GM18951 (cell line): ENCODE data around the gene KRTAP5-1.

ENCODE experiments used
- POLR2A ChIP-seq: IDR thresholded peaks from 4 replicates; pipeline ENCODE4 v1.6.1; 2011; ENCODE audit warnings: mild to moderate bottlenecking; ENCODE audit not compliant: insufficient read length, insufficient read depth; ENCODE audit errors: extremely low read depth
- in situ Hi-C: fragments of 300-500 bp; cut with MboI; formaldehyde crosslinking; loops from one replicate; pipeline ENCODE4 v1.12.0; 2022; ENCODE audit warnings: low sequenced_read_pairs, mixed read lengths, inconsistent platforms; ENCODE audit not compliant: unreplicated experiment

The KRTAP5-1 gene

DNA sequence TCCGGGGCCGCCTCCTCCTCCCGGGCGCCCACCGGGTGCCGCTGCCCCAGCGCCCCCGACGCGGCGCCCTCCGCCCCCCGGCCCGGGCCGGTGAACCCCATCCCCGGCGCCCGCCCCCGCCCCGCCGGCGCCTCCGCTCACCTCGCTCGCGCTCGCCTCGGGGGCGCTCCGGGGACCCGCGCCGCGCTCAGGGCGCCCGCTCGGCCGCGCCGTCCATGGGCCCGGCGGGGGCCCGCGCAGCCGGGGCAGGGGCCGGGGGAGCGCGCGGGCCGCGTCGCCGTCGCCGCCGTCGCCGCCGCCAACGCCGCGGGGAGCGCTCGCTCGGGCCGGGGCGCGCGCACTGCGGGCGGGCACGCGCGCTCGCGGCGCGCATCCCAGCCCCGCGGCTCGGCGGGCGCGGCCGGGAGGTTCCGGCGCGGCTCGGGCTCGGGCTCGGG is 13.3 kb downstream of the KRTAP5-1 start:
- no peak for TF ChIP-seq POLR2A
- in situ Hi-C loops, result no loop called here

DNA sequence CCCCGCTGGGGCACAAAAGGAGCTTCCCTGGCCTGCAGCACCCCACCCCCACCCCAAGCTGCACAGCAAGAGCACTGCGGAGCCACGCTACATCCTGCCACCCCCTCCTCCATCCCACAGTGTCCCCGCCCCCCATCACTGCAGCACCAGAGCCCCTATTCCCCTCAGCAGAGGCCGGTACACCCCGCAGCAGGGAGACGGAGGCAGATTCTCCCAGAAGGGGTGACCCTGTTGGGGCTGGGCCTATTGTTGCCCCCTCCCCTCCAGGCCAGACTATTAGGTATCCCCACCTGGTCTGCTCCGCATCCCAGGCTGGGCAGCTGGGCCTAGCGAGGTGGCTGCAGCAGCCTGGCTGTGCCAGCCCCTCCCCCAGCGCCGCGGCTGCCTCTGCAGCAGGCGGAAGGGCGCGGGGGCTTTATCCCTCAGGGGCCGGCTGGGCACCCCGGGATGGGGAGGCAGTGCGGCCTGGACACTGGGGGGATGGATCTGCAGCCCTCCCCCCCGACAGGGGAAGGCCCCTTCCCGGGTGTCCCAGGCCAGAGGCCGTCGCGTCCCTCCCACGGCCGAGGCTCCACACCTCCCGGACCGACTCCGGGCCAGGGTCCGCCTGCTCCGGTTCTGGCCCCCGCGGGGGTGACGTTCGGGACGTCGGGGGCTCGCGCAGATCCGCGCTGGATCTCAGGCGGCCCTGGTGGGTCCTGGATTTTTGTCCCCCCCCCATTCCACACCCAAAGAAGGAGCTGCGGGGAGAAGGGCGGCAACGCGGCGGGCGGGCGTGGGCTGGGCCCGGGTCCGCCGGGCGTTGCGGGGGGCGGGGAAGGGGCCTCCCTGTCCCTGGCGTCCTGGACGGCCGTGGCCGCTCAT is 14.0 kb downstream of the KRTAP5-1 start:
- no peak for TF ChIP-seq POLR2A
- in situ Hi-C loops, result no loop called here

DNA sequence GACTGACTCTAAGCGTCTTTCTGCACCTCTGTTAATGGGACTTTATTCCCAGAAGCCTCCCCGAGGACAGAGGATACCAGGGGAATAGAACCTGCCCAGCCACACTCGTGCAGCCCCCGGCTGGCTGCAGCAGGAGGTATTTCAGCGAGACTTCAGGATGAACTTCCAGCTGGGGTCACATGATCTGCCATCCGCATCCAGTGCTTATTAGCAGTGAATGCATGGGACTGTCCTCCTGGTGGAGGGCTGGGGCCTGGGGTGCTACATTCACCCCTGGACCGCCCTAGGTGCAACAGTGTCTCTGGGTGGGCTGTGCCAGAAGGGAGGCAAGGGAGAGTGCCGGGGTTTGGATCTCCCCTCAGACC is 14.6 kb downstream of the KRTAP5-1 start:
- in situ Hi-C loops, result no loop called here
- no peak for TF ChIP-seq POLR2A

- in situ Hi-C loops, result no loop called here
- no peak for TF ChIP-seq POLR2A
Observed at GRCh38 chr11:1570001-1570453, 15.1 kb downstream of the KRTAP5-1 start.

- no peak for TF ChIP-seq POLR2A
- in situ Hi-C loops, result no loop called here
Observed at GRCh38 chr11:1569251-1569780, 15.8 kb downstream of the KRTAP5-1 start.

GRCh38 chr11:1568441-1568911 is 16.6 kb downstream of the KRTAP5-1 start:
- in situ Hi-C loops, result no loop called here
- TF ChIP-seq POLR2A, result no peak

DNA sequence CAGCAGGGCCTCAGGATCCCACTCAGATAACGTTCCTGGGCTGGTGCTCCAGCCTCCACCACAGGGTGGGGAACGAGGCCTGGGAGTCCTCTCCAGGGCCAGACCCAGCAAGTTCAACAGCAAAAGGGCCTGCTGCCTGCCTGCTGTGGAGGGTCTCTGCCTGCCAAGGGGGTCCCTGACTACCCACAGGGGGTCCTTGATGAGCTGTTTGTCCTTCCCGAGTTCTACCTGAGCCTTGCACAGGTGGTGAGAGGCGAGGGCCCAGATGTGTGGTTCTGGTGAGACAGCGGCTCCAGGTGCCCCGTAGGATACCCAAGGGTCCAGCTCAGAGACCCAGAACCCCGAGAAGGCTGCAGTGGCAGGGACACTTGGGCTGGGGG is 17.4 kb downstream of the KRTAP5-1 start:
- in situ Hi-C loops, result no loop called here
- TF ChIP-seq POLR2A, result no peak

- no peak for TF ChIP-seq POLR2A
- in situ Hi-C loops, result no loop called here
Observed at GRCh38 chr11:1567052-1567720, 17.9 kb downstream of the KRTAP5-1 start.

GRCh38 chr11:1566381-1567051 is 18.6 kb downstream of the KRTAP5-1 start:
- TF ChIP-seq POLR2A, result no peak
- in situ Hi-C loops, result no loop called here

- TF ChIP-seq POLR2A, result no peak
- in situ Hi-C loops, result no loop called here
Observed at GRCh38 chr11:1565904-1566247, 19.2 kb downstream of the KRTAP5-1 start.

GRCh38 chr11:1565173-1565903 is 19.7 kb downstream of the KRTAP5-1 start:
- in situ Hi-C loops, result no loop called here
- no peak for TF ChIP-seq POLR2A

DNA sequence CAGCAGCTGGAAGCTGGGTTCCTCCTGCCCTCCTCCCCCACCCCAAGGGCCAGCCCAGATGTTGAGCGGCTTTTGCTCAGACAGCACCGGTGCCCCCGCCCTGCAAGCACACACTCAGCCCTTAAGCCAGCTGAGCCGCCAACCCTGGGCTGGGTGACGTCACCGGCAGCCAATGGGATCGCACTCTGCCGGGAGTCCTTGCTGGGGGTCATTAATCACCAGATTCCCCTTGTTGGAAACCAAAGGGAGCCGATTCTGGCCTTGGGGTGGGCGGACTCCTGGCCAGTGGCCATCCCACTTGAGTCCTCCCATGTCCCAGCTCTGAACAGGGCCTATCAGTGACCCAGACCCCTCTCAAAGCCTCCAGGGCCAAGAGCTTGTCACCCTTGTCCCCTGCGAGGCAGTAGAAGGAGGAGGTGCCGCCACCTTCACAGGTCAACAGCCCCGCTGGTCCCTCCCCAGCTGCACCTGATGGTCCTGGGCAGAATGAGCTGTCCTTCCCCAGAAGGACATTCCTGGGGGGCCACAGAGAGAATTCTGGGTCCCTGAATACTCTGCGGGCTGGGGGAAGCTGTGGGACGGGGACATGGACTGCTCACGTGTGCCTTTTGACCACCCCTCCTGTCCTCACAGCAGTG is 20.4 kb downstream of the KRTAP5-1 start:
- in situ Hi-C loops, result no loop called here

More for the DNA sequence above, 20.4 kb downstream of the KRTAP5-1 start:
- TF ChIP-seq POLR2A, result no peak
